HK-2 (cell line): ENCODE measurements around the gene B4GALNT4.
"Not testable (repeated sequence)": the region's sequence is repeated elsewhere in the genome, so short reads cannot be mapped to it uniquely, and the experiment has no call there.

Experiments used
- DNase-seq: peaks from one replicate; pipeline ENCODE4 v3.0.0-alpha.2; 2018; ENCODE audit not compliant: unreplicated experiment

The B4GALNT4 gene

GRCh38 chr11:369336-370018, at the start of gene B4GALNT4:
B4GALNT4 (plus strand) TSS chr11:369499; CDS start chr11:369804, 305 bp downstream.
- DNase-seq, result no peak

GRCh38 chr11:319888-320273, 49.4 kb upstream of the B4GALNT4 start:
- DNase-seq, result not testable (repeated sequence)

- DNase-seq, result no peak
These were observed 45.1 kb upstream of the B4GALNT4 start for GRCh38 chr11:324156-324555.

GRCh38 chr11:324593-325517, 44.4 kb upstream of the B4GALNT4 start:
- DNase-seq, result not testable (repeated sequence)

GRCh38 chr11:325796-326591, 43.3 kb upstream of the B4GALNT4 start:
- DNase-seq, result no peak

- DNase-seq, result no peak
These were observed 42.8 kb upstream of the B4GALNT4 start for GRCh38 chr11:326592-326841.

- DNase-seq, result no peak
These were observed 42.3 kb upstream of the B4GALNT4 start for GRCh38 chr11:326842-327580.

GRCh38 chr11:327581-327923, 41.7 kb upstream of the B4GALNT4 start:
- no peak for DNase-seq

GRCh38 chr11:328012-328411, 41.3 kb upstream of the B4GALNT4 start:
- DNase-seq, result no peak

GRCh38 chr11:328516-329100, 40.7 kb upstream of the B4GALNT4 start:
- DNase-seq, result not testable (repeated sequence)

- DNase-seq, result no peak
These were observed 39.4 kb upstream of the B4GALNT4 start for GRCh38 chr11:329886-330253.

- no peak for DNase-seq
These were observed 39.0 kb upstream of the B4GALNT4 start for GRCh38 chr11:330307-330693.

GRCh38 chr11:330694-331357, 38.5 kb upstream of the B4GALNT4 start:
- no peak for DNase-seq

- no peak for DNase-seq
These were observed 37.8 kb upstream of the B4GALNT4 start for GRCh38 chr11:331358-332060.

- no peak for DNase-seq
These were observed 36.4 kb upstream of the B4GALNT4 start for GRCh38 chr11:332651-333480.

- DNase-seq, result not testable (repeated sequence)
These were observed 35.6 kb upstream of the B4GALNT4 start for GRCh38 chr11:333616-334263.

GRCh38 chr11:334264-334994, 34.9 kb upstream of the B4GALNT4 start:
- no peak for DNase-seq
